ENCODE results near the gene FCGR2B.
"Not testable (repeated sequence)": the region's sequence is repeated elsewhere in the genome, so short reads cannot be mapped to it uniquely, and the experiment has no call there.

The FCGR2B gene

GRCh38 chr1:161688946-161689345, 26.0 kb downstream of the FCGR2B start:
- no peak overlapping the region for H3K27ac ChIP-seq (ENCODE audit: low read length)
- H3K27me3 ChIP-seq (ENCODE audit: insufficient read depth, low read length): no peaks in the 10 kb centered on the region
- no peak overlapping the region for H3K4me3 ChIP-seq (ENCODE audit: low read length)
- no peak overlapping the region for H3K9ac ChIP-seq (ENCODE audit: low read depth, low read length)
- no peaks in the 10 kb centered on the region for H3K4me1 ChIP-seq (ENCODE audit: insufficient read depth, low read length)
- no peaks in the 10 kb centered on the region for H3K36me3 ChIP-seq (ENCODE audit: insufficient read depth, low read depth, low read length)
- no peaks in the 10 kb centered on the region for H3K9me3 ChIP-seq (ENCODE audit: insufficient read depth, low read depth, low read length)

GRCh38 chr1:161691846-161692245, 28.9 kb downstream of the FCGR2B start:
- Histone ChIP-seq H3K4me1 (ENCODE audit: insufficient read depth, low read length) (no peaks in the 10 kb centered on the region), H3K36me3 (ENCODE audit: insufficient read depth, low read depth, low read length) (no peaks in the 10 kb centered on the region), H3K4me3 (ENCODE audit: low read length) (no peak overlapping the region)

GRCh38 chr1:161693020-161693712, 30.2 kb downstream of the FCGR2B start:
- not testable (repeated sequence) for H3K27ac ChIP-seq (ENCODE audit: low read length); H3K9ac ChIP-seq (ENCODE audit: low read depth, low read length); H3K4me3 ChIP-seq (ENCODE audit: low read length); H3K9me3 ChIP-seq (ENCODE audit: insufficient read depth, low read depth, low read length); H3K36me3 ChIP-seq (ENCODE audit: insufficient read depth, low read depth, low read length); H3K27me3 ChIP-seq (ENCODE audit: insufficient read depth, low read length); H3K4me1 ChIP-seq (ENCODE audit: insufficient read depth, low read length)

More at GRCh38 chr1:161691846-161692245, 28.9 kb downstream of the FCGR2B start:
- Histone ChIP-seq H3K9me3 (ENCODE audit: insufficient read depth, low read depth, low read length) (no peaks in the 10 kb centered on the region), H3K27ac (ENCODE audit: low read length) (no peak overlapping the region), H3K9ac (ENCODE audit: low read depth, low read length) (no peak overlapping the region), H3K27me3 (ENCODE audit: insufficient read depth, low read length) (no peaks in the 10 kb centered on the region)

- H3K9me3 ChIP-seq (ENCODE audit: insufficient read depth, low read depth, low read length); H3K27ac ChIP-seq (ENCODE audit: low read length); H3K36me3 ChIP-seq (ENCODE audit: insufficient read depth, low read depth, low read length); H3K4me1 ChIP-seq (ENCODE audit: insufficient read depth, low read length); H3K9ac ChIP-seq (ENCODE audit: low read depth, low read length); H3K4me3 ChIP-seq (ENCODE audit: low read length); H3K27me3 ChIP-seq (ENCODE audit: insufficient read depth, low read length): not testable (repeated sequence)
Observed at GRCh38 chr1:161698302-161698701, 35.4 kb downstream of the FCGR2B start.

- Histone ChIP-seq H3K9ac (ENCODE audit: low read depth, low read length) (no peak overlapping the region), H3K4me1 (ENCODE audit: insufficient read depth, low read length) (no peaks in the 10 kb centered on the region), H3K27ac (ENCODE audit: low read length) (no peak overlapping the region), H3K27me3 (ENCODE audit: insufficient read depth, low read length) (no peaks in the 10 kb centered on the region), H3K36me3 (ENCODE audit: insufficient read depth, low read depth, low read length) (no peaks in the 10 kb centered on the region), H3K4me3 (ENCODE audit: low read length) (no peak overlapping the region), H3K9me3 (ENCODE audit: insufficient read depth, low read depth, low read length) (no peaks in the 10 kb centered on the region)
Observed at GRCh38 chr1:161702250-161702649, 39.3 kb downstream of the FCGR2B start.

GRCh38 chr1:161705537-161705936, 42.6 kb downstream of the FCGR2B start:
- Histone ChIP-seq H3K4me1 (ENCODE audit: insufficient read depth, low read length) (0 out of 2 replicates have a peak, but pooled peaks cover 2% of the 10 kb centered on the region), H3K4me3 (ENCODE audit: low read length) (no peak overlapping the region), H3K9me3 (ENCODE audit: insufficient read depth, low read depth, low read length) (no peaks in the 10 kb centered on the region), H3K36me3 (ENCODE audit: insufficient read depth, low read depth, low read length) (no peaks in the 10 kb centered on the region), H3K27ac (ENCODE audit: low read length) (no peak overlapping the region), H3K27me3 (ENCODE audit: insufficient read depth, low read length) (peaks cover 5% of the 10 kb centered on the region; the same call in 1 of the 2 replicates), H3K9ac (ENCODE audit: low read depth, low read length) (no peak overlapping the region)

- H3K9me3 ChIP-seq (ENCODE audit: insufficient read depth, low read depth, low read length): no peaks in the 10 kb centered on the region
- 0 out of 2 replicates have a peak, but pooled peaks cover 2% of the 10 kb centered on the region for H3K4me1 ChIP-seq (ENCODE audit: insufficient read depth, low read length)
- H3K9ac ChIP-seq (ENCODE audit: low read depth, low read length): no peak overlapping the region
- H3K27me3 ChIP-seq (ENCODE audit: insufficient read depth, low read length): peaks cover 5% of the 10 kb centered on the region; the same call in 1 of the 2 replicates
- H3K27ac ChIP-seq (ENCODE audit: low read length): no peak overlapping the region
- no peaks in the 10 kb centered on the region for H3K36me3 ChIP-seq (ENCODE audit: insufficient read depth, low read depth, low read length)
- H3K4me3 ChIP-seq (ENCODE audit: low read length): no peak overlapping the region
Observed at GRCh38 chr1:161706113-161706481, 43.2 kb downstream of the FCGR2B start.

GRCh38 chr1:161706482-161707347, 43.8 kb downstream of the FCGR2B start, which contains the start of gene FCRLA:
TSS of gene FCRLA (plus strand) at chr1:161707229. CDS start at chr1:161707265, 36 bp downstream.
- H3K27me3 ChIP-seq (ENCODE audit: insufficient read depth, low read length): peaks cover 5% of the 10 kb centered on the region; the same call in 1 of the 2 replicates
- H3K27ac ChIP-seq (ENCODE audit: low read length): no peak within 1 kb of the TSS
- no peak within 1 kb of the TSS for H3K9ac ChIP-seq (ENCODE audit: low read depth, low read length)
- H3K4me3 ChIP-seq (ENCODE audit: low read length): no peak within 1 kb of the TSS
- H3K36me3 ChIP-seq (ENCODE audit: insufficient read depth, low read depth, low read length): no peaks in the 10 kb centered on the region
- no peaks in the 10 kb centered on the region for H3K9me3 ChIP-seq (ENCODE audit: insufficient read depth, low read depth, low read length)
- H3K4me1 ChIP-seq (ENCODE audit: insufficient read depth, low read length): 0 out of 2 replicates have a peak, but pooled peaks cover 2% of the 10 kb centered on the region

GRCh38 chr1:161707503-161707902, 44.6 kb downstream of the FCGR2B start:
- no peaks in the 10 kb centered on the region for H3K9me3 ChIP-seq (ENCODE audit: insufficient read depth, low read depth, low read length)
- H3K4me3 ChIP-seq (ENCODE audit: low read length): no peak overlapping the region
- H3K4me1 ChIP-seq (ENCODE audit: insufficient read depth, low read length): 0 out of 2 replicates have a peak, but pooled peaks cover 2% of the 10 kb centered on the region
- H3K27me3 ChIP-seq (ENCODE audit: insufficient read depth, low read length): peaks cover 5% of the 10 kb centered on the region; the same call in 1 of the 2 replicates
- no peaks in the 10 kb centered on the region for H3K36me3 ChIP-seq (ENCODE audit: insufficient read depth, low read depth, low read length)
- H3K9ac ChIP-seq (ENCODE audit: low read depth, low read length): no peak overlapping the region
- H3K27ac ChIP-seq (ENCODE audit: low read length): no peak overlapping the region

- Histone ChIP-seq H3K27me3 (ENCODE audit: insufficient read depth, low read length) (peaks cover 5% of the 10 kb centered on the region; the same call in 1 of the 2 replicates), H3K4me3 (ENCODE audit: low read length) (no peak overlapping the region), H3K4me1 (ENCODE audit: insufficient read depth, low read length) (0 out of 2 replicates have a peak, but pooled peaks cover 2% of the 10 kb centered on the region), H3K36me3 (ENCODE audit: insufficient read depth, low read depth, low read length) (no peaks in the 10 kb centered on the region), H3K9me3 (ENCODE audit: insufficient read depth, low read depth, low read length) (no peaks in the 10 kb centered on the region), H3K9ac (ENCODE audit: low read depth, low read length) (no peak overlapping the region), H3K27ac (ENCODE audit: low read length) (no peak overlapping the region)
Observed at GRCh38 chr1:161709373-161709772, 46.4 kb downstream of the FCGR2B start.

- H3K27me3 ChIP-seq (ENCODE audit: insufficient read depth, low read length): peaks cover 5% of the 10 kb centered on the region; the same call in 1 of the 2 replicates
- H3K4me1 ChIP-seq (ENCODE audit: insufficient read depth, low read length): 0 out of 2 replicates have a peak, but pooled peaks cover 2% of the 10 kb centered on the region
- no peak overlapping the region for H3K9ac ChIP-seq (ENCODE audit: low read depth, low read length)
- no peaks in the 10 kb centered on the region for H3K9me3 ChIP-seq (ENCODE audit: insufficient read depth, low read depth, low read length)
- no peak overlapping the region for H3K27ac ChIP-seq (ENCODE audit: low read length)
- no peak overlapping the region for H3K4me3 ChIP-seq (ENCODE audit: low read length)
- no peaks in the 10 kb centered on the region for H3K36me3 ChIP-seq (ENCODE audit: insufficient read depth, low read depth, low read length)
Observed at GRCh38 chr1:161710560-161710959, 47.6 kb downstream of the FCGR2B start.

Measured in iPS-20b (cell line).